Left renal cortex interstitium (tissue), 4 donors: Measurements from ENCODE around the gene ARHGEF11. TPM values are rescaled to one million over a fixed set of nuclear protein-coding genes. Genes with fewer than 3 reads are reported as not detected.

Experiments
- DNase-seq, 4 donors: peaks; one replicate each; pipeline ENCODE4 v3.0.0-alpha.2; 2013; ENCODE audit warnings: low read depth in 4 of 4, low spot score in 2 of 4, missing footprints in 1 of 4
- polyA plus RNA-seq, 4 donors: library from polyadenylated mRNA; unstranded; fragments of 120-200 nt; gene quantifications; one replicate each; pipeline ENCODE4 v1.2.1, GENCODE V29; 2013; ENCODE audit not compliant: insufficient read length in 4 of 4

The ARHGEF11 gene
- polyA plus RNA-seq, 4 donors, result 27.7 to 43.4 (median 36.3) TPM

GRCh38 chr1:157004806-157005205, 40.7 kb downstream of the ARHGEF11 start:
- DNase-seq, result no peak

- DNase-seq, result no peak
Observed at GRCh38 chr1:157004327-157004726, 41.2 kb downstream of the ARHGEF11 start.

- no peak for DNase-seq
Observed at GRCh38 chr1:157001304-157001703, 44.2 kb downstream of the ARHGEF11 start.

GRCh38 chr1:157000686-157001085, 44.9 kb downstream of the ARHGEF11 start:
- DNase-seq, result no peak

GRCh38 chr1:156999596-157000320, 45.8 kb downstream of the ARHGEF11 start:
- no peak for DNase-seq

- no peak for DNase-seq
Observed at GRCh38 chr1:156998840-156999500, 46.6 kb downstream of the ARHGEF11 start.

GRCh38 chr1:156998301-156998700, 47.2 kb downstream of the ARHGEF11 start:
- DNase-seq, result no peak

GRCh38 chr1:156995412-156995811, 50.1 kb downstream of the ARHGEF11 start:
- no peak for DNase-seq

- no peak for DNase-seq
Observed at GRCh38 chr1:156994277-156994676, 51.3 kb downstream of the ARHGEF11 start.

GRCh38 chr1:156993426-156994147, 52.0 kb downstream of the ARHGEF11 start:
- DNase-seq, result no peak

GRCh38 chr1:156992215-156992614, 53.3 kb downstream of the ARHGEF11 start:
- DNase-seq, result no peak

- DNase-seq, result no peak
Observed at GRCh38 chr1:156987715-156988114, 57.8 kb downstream of the ARHGEF11 start.

GRCh38 chr1:156980551-156980950, 65.0 kb downstream of the ARHGEF11 start:
- no peak for DNase-seq

- DNase-seq, result no peak
Observed at GRCh38 chr1:156975084-156975483, 70.5 kb downstream of the ARHGEF11 start.

- DNase-seq, result no peak
Observed at GRCh38 chr1:156973417-156973816, 72.1 kb downstream of the ARHGEF11 start.

GRCh38 chr1:156970017-156970416, 75.5 kb downstream of the ARHGEF11 start:
- DNase-seq, result no peak

GRCh38 chr1:156969496-156969895, 76.0 kb downstream of the ARHGEF11 start:
- no peak for DNase-seq

- no peak for DNase-seq
Observed at GRCh38 chr1:156964441-156964840, 81.1 kb downstream of the ARHGEF11 start.

GRCh38 chr1:156963621-156964020, 81.9 kb downstream of the ARHGEF11 start:
- no peak for DNase-seq

GRCh38 chr1:156961709-156962108, 83.8 kb downstream of the ARHGEF11 start:
- no peak for DNase-seq

GRCh38 chr1:156959925-156960324, 85.6 kb downstream of the ARHGEF11 start:
- no peak for DNase-seq

- DNase-seq, result no peak
Observed at GRCh38 chr1:156959414-156959813, 86.1 kb downstream of the ARHGEF11 start.
